WERI-Rb-1 (cell line): Measurements from ENCODE around the gene SVIL.
"Not testable (repeated sequence)": the region's sequence is repeated elsewhere in the genome, so short reads cannot be mapped to it uniquely, and the experiment has no call there.

Experiments
- DNase-seq: peaks from one replicate; pipeline ENCODE4 v3.0.0-alpha.2; 2020
- H3K27ac ChIP-seq: fragments of 250-450 bp; sonication (Bioruptor Pico); 2 replicates; pipeline ENCODE4 v1.5.1; 2020; ENCODE audit warnings: mild to moderate bottlenecking, moderate library complexity
- H3K27me3 ChIP-seq: fragments of 250-450 bp; sonication (Bioruptor Pico); 2 replicates; pipeline ENCODE4 v1.5.1; 2021; ENCODE audit warnings: mild to moderate bottlenecking, low read depth, moderate library complexity; ENCODE audit not compliant: insufficient read depth, severe bottlenecking
- H3K36me3 ChIP-seq: fragments of 250-450 bp; sonication (Bioruptor Pico); 2 replicates; pipeline ENCODE4 v1.5.1; 2020; ENCODE audit warnings: mild to moderate bottlenecking, moderate library complexity
- H3K4me3 ChIP-seq: 2 replicates; pipeline ENCODE4 v1.5.1; 2011; ENCODE audit warnings: low read depth, mild to moderate bottlenecking, control low read depth, low read length
- H3K9me3 ChIP-seq: fragments of 250-450 bp; sonication (Bioruptor Pico); 2 replicates; pipeline ENCODE4 v1.5.1; 2021; ENCODE audit warnings: mild to moderate bottlenecking, moderate library complexity; ENCODE audit not compliant: severe bottlenecking
- TF ChIP-seq, protein P1 (sequence below): IDR thresholded peaks from 2 replicates; pipeline ENCODE4 v1.5.1; 2011; ENCODE audit warnings: low read depth, mild to moderate bottlenecking, control low read depth, inconsistent platforms, low read length

Gene SVIL

DNA sequence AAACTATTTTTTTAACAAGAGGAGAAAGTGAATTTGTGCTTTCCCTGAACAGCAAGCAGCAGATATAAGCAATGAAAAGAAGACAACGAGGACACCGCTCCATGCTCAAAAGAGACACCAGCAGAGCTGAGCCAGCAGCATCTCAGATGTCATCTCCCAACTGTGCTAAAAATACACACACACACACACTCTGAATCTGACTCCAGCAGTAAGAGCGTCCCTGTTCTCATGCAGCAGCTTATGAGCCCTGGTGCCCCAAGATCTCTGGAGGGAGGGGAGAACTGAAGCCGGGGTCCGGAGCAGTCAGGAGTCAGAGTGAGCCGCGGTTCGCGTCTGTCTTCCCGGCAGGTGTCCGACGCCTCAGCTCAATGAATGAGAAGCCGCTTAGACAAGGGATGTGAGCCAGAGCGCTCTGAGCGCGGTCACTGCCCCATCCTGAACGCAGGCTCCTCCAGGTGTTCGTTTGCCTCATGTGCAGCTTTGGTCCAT is 49.2 kb downstream of the SVIL start:
- peak; percentile 56 for DNase-seq
- Histone ChIP-seq H3K36me3 (no peaks in the 10 kb centered on the region), H3K4me3 (no peak overlapping the region), H3K9me3 (no peaks in the 10 kb centered on the region), H3K27ac (no peak overlapping the region), H3K27me3 (no peaks in the 10 kb centered on the region)
- TF ChIP-seq, protein P1, sequence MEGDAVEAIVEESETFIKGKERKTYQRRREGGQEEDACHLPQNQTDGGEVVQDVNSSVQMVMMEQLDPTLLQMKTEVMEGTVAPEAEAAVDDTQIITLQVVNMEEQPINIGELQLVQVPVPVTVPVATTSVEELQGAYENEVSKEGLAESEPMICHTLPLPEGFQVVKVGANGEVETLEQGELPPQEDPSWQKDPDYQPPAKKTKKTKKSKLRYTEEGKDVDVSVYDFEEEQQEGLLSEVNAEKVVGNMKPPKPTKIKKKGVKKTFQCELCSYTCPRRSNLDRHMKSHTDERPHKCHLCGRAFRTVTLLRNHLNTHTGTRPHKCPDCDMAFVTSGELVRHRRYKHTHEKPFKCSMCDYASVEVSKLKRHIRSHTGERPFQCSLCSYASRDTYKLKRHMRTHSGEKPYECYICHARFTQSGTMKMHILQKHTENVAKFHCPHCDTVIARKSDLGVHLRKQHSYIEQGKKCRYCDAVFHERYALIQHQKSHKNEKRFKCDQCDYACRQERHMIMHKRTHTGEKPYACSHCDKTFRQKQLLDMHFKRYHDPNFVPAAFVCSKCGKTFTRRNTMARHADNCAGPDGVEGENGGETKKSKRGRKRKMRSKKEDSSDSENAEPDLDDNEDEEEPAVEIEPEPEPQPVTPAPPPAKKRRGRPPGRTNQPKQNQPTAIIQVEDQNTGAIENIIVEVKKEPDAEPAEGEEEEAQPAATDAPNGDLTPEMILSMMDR = no peak

DNA sequence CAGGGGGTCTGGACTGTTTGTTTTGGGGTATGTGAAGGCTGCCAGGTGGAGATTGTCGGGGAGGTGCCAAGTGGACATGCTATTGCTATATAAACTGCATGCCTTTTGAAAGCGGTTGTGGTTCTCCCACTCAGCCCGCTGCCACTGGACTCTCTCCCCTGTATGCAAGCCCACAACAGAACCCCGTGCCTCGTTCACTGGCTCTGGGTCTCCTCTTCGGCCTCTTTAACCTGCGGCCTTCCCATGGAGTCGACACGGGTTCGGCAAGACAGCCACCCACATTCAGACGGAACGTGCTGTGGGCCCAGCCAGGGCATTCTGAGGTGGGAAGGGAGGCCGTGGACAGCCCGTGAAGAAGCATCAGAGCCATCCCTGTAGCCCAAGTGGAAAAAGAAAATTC is 50.3 kb downstream of the SVIL start:
- Histone ChIP-seq H3K4me3 (no peak overlapping the region), H3K36me3 (no peaks in the 10 kb centered on the region), H3K27ac (no peak overlapping the region), H3K9me3 (no peaks in the 10 kb centered on the region), H3K27me3 (no peaks in the 10 kb centered on the region)
- no peak for DNase-seq
- TF ChIP-seq, protein P1 = no peak

- no peak for DNase-seq
- TF ChIP-seq, protein P1 = no peak
Measured at GRCh38 chr10:29583674-29584073, 51.1 kb downstream of the SVIL start.

GRCh38 chr10:29582769-29583168 is 52.0 kb downstream of the SVIL start:
- not testable (repeated sequence) for H3K9me3 ChIP-seq, H3K27ac ChIP-seq, H3K27me3 ChIP-seq, H3K4me3 ChIP-seq, DNase-seq, H3K36me3 ChIP-seq

More at GRCh38 chr10:29583674-29584073, 51.1 kb downstream of the SVIL start:
- Histone ChIP-seq H3K4me3 (no peak overlapping the region), H3K27me3 (no peaks in the 10 kb centered on the region), H3K27ac (no peak overlapping the region), H3K36me3 (no peaks in the 10 kb centered on the region), H3K9me3 (no peaks in the 10 kb centered on the region)

GRCh38 chr10:29579455-29579970 is 55.3 kb downstream of the SVIL start:
- Histone ChIP-seq H3K9me3 (no peaks in the 10 kb centered on the region), H3K27me3 (no peaks in the 10 kb centered on the region), H3K36me3 (no peaks in the 10 kb centered on the region), H3K4me3 (no peak overlapping the region), H3K27ac (no peak overlapping the region)
- DNase-seq = no peak
- TF ChIP-seq, protein P1 = no peak

GRCh38 chr10:29578457-29578856 is 56.3 kb downstream of the SVIL start:
- H3K4me3 ChIP-seq = no peak overlapping the region
- H3K36me3 ChIP-seq = no peaks in the 10 kb centered on the region
- TF ChIP-seq, protein P1 = no peak
- H3K27me3 ChIP-seq = no peaks in the 10 kb centered on the region
- no peak overlapping the region for H3K27ac ChIP-seq
- no peaks in the 10 kb centered on the region for H3K9me3 ChIP-seq
- no peak for DNase-seq
